Urothelium cell line (cell line): ENCODE measurements around the gene NUMB.
"Not testable (repeated sequence)": the region's sequence is repeated elsewhere in the genome, so short reads cannot be mapped to it uniquely, and the experiment has no call there.

Experiments
- DNase-seq: peaks from one replicate; pipeline ENCODE4 v3.0.0; 2011; ENCODE audit warnings: low spot score, mixed read lengths
- FAIRE-seq: peaks from 2 replicates; lab custom pipeline; 2011; peaks lifted over from hg19 to GRCh38; lab: Jason Lieb, UNC

NUMB gene

DNA sequence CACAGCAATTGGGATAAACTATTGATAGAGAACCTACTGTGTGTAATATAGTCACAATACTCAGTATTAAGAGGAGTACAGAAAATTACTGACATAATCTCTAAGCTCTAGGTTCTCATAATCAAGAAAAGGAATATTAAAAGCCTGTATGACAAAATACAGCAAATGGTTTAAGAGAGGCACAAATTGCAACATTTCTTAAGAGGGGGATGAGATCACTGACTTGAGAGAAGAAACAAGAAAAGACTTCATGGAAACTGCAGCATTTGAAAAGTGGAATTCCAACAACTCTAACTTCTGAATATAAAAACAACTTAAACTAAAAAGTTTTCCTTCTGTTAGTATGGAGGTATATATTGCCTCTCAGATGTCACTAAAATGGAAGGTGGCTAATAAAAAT lies 89.7 kb downstream of the NUMB start:
- FAIRE-seq: no peak
- DNase-seq: no peak

DNA sequence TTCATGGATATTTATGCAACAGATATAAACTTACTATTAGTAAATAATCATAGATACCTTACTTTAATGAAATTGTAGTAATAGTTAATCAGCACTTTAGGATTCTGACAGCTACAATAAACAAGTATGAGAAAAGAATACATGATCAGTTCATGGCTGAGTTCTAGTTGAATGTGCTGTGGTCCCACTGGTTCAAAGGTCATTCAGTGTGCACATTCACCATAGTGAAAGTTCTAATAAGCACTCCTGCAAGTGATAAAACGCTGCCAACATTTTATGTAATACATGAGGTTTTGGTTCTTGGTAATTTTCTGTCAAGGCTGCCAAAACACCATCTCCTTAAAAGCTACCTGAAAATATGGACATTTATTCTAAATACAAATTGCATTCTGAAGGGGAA lies 92.6 kb downstream of the NUMB start:
- FAIRE-seq (peak; percentile 42), DNase-seq (no peak)

DNA sequence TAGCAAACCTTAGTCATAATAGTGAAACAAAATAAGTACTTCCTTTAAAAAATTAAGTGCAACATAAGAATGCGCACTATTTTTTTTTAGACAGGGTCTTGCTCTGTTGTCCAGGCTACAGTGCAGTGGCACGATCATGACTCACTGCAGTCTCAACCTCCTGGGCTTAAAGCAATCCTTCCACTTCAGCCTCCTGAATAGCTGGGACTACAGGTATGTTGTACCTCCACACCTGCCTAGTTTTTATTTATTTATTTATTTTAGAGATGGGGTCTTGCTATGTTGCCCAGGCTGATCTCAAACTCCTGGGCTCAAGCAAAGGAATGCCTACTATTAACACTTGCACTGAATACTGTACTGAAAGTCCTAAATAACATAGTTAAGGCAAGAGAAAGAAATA lies 93.8 kb downstream of the NUMB start:
- FAIRE-seq: no peak
- DNase-seq: no peak

DNA sequence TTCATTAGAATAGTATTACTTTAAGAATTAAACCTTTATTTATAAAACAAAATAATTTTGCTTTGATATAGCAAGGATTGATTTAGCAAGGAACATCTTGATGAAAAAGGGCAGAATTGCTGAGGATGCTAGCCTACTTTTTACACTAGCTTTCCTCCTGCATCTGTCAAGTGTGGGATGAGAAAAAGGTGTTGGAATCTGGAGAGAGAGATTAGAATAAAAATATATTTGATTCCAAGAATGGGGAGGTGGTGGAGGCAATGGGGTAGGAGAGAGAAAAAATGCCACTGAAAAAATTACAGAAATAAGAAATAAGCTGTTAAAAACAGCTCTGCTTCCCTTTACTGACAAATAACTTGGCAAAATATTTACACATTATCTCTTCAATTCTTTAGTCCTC lies 98.9 kb downstream of the NUMB start:
- DNase-seq: no peak
- no peak for FAIRE-seq

DNA sequence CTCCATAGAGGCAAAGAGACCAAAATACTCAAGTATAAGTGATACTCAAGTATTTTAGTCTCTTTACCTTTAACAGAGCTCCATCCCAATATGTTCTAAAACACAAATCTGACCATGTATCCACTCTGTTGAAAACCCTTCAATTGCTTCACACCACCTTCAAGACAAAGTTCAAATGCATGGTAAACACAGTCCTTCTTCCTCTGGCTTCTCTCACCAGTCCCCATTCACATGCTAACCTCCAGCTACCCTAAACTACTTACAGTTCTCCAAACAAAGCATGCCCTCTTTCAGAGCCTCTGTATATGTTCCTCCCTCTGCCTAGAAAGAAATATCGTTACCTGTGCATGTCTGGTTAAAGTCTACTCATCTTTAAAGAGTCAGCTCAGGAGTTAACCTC lies 100.2 kb downstream of the NUMB start:
- FAIRE-seq: no peak
- DNase-seq: no peak

DNA sequence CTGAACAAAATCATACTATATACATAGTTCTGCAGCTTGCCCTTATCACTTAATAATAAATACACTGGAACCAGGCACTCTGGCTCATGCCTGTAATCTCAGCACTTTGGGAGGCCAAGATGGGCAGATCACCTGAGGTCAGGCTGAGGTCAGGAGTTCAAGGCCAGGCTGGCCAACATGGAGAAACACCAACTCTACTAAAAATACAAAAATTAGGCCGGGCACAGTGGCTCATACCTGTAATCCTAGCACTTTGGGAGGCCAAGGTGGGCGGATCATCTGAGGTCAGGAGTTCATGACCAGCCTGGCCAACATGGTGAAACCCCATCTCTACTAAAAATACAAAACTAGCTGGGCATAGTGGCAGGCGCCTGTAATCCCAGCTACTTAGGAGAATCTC lies 109.3 kb downstream of the NUMB start:
- not testable (repeated sequence) for DNase-seq, FAIRE-seq

DNA sequence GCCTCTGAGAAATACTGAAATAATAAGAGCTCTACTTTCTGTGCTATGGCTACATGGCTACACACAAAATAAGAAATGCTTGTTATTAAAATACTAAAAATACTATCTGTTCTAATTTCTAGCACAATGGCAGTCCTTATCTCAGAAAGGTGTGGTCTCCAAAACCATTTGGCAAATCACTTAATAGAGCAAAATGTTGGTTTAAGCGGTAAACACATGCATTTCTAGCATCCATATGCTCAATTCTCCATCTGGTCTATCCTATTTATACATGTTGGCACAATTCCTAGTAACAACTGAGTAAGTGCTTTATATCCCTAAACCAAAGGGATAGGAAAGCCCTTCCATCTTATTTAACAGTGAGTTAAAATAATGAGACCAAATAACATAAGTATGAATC lies 114.0 kb downstream of the NUMB start:
- no peak for FAIRE-seq
- no peak for DNase-seq

DNA sequence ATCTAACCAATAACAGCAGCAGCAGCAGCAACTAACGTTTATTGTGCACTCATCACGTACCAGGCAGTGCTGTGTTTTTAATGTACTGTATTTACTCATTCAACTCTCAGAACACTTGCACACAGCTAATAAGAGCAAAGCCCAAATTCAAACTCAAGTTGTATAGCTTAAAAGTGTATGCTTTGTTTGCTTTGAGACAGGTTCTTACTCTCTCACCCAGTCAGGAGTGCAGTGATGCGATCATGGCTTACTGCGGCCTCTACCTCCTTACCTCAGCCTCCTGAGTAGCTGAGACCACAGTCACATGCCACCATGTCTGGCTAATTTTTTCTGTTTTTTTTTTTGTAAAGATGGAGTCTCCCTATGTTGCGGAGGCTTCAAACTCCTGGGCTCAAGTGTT lies 115.7 kb downstream of the NUMB start:
- DNase-seq (no peak), FAIRE-seq (peak; percentile 27)

DNA sequence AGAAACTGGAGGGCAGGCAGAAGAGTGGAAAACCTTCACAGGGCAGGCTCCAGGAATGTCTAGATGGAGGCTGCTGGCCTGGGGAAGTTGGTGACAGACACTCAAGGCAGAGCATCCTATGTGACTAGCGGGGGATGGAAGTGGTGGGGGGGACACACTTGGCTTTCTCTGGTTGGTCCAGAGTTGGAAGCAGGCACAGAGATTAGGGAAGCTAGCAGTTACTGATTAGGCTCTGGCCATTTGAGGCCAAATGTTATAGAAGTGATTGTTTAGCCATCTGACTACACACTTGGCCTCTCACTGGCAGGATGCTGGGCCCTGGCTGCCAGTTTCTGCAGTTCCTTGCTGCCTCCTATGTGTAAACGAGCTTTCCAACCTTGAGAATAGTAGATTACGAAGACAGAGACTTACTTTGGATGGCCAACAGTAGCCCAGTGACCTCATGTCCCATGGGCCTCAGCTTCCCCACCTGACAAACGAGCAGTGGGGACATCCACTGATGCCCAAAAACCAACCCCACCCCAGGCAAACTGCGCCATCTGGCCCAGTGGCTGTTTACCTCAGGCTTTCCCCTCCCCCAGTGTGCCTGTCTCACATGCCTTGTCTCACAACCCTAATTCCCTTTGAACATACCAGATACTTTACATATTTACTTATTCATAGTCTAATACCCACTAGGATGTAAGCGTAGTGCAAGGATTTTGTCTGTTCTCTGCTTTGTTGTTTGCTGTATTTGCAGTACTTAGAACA lies 118.3 kb downstream of the NUMB start:
- DNase-seq (no peak), FAIRE-seq (peak; percentile 80)

DNA sequence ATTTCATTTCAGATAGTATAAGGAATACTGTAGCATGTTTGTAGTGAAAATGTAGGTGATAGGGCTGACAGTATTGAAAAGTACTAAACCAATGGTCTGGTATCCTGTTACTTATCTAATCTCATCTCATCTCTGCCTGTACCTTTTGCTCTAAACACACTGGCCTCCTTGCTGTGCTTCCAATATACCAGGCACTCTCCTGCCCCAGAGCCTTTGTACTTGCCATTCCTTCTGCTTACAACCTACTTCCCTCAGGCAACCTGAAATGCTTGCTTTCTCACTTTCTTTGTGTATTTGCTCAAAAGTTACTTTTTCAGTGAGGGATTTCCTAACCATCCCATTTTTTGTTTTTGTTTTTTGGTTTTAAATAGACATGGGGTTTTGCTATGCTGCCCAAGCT lies 119.1 kb downstream of the NUMB start:
- FAIRE-seq (peak; percentile 67), DNase-seq (no peak)

DNA sequence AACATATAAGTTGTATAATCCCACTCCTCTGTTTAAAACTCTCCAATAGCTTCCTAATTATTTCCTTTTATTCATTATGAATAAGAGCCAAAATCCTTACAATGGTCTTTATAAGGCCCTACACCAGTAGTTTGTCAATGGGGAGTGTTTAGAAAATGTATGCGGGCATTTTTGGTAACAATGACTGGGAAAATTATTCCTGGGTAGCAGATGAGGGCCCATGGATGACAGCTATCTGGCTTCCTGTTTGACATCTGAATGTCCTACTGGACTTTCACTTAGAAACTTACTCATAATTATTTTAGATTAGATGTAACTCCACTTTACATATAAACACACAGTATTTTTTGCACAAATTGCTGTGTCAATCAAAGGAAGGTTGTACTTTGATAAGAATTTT lies 119.8 kb downstream of the NUMB start:
- DNase-seq (no peak), FAIRE-seq (no peak)

DNA sequence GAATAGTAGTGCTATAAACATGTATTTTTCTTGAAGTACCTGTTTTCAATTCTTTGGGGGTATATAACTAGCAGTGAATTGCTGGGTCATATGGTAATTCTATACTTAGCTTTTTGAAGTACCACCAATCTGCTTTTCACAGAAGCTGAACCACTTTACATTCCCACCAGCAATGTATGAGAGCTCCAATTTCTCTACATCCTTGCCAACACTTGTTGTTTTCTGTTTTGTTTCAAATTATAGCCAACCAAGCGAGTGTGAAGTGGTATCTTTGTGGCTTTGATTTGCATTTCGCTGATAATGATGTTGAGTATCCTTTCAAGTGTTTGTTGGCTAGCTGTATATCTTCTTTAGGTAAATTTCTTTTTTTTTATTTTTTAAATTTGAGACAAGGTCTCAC lies 125.3 kb downstream of the NUMB start:
- no peak for DNase-seq
- FAIRE-seq: peak; percentile 48

DNA sequence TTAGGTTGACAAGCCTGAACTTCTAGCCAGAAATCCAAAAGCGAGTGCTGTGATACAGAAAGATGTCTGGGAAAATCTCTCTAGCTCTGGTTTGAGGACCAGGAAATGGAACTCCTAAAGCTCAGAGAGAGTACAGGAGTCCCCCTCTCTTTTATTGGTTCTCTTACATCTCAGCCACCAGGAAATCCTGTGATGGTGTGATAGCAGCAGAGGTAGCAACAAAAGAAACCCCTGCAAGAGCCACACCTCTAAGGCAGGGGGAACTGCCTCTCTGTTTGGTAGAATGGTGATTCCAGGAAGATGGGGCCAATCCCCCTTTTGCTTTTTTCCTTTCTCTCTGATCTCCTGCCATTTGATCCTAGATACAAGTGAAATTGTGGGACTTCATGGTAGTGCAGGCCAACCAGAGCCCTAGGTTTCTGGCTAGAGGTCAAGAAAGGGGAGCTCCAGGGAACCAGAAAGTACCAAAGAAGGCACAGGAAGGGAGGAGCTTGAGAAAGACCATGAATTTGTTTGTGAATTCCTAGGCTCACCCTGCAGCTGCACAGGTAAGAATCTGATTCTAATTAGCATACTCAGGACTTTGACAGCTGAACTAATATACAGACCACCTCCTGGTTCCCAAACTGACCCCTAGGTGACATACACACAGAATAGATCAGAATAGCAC lies 132.6 kb downstream of the NUMB start:
- no peak for DNase-seq

DNA sequence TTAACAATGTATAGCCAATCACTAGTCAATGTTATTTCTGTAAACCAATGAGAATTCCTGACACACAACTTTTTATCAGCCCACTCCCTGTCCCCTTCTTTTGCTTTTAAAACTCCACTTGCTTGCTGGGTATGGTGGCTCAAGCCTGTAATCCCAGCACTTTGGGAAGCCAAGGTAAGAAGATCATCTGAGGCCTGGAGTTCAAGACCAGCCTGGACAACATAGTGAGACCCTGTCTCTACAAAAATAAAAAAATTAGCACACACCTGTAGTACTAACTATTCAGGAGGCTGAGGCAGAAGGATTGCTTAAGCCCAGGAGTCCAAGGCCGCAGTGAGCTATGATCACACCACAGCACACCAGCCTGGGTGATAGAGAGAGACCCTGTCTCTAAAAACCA lies 133.3 kb downstream of the NUMB start:
- DNase-seq: no peak
- FAIRE-seq: peak; percentile 70

More for the DNA sequence above, 132.6 kb downstream of the NUMB start:
- FAIRE-seq: no peak

DNA sequence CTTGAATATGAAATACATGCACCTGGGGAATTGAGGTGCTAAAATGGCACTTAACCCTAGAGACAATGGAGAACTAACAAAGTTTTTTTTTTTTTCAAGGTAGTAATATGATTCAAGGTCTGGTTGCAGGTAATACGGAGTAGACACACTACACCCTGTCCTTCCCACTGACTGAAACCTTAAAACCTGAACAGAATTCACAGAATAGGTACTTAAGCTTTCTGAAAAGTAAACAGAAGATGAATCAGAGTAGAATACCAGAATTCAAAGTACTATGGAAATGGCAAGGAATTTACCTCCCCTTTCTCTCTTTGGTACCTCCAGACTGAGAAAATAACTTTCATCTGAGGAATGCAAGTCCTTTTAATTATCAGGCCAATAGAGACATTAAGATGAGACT lies 133.8 kb downstream of the NUMB start:
- DNase-seq (no peak), FAIRE-seq (peak; percentile 37)

DNA sequence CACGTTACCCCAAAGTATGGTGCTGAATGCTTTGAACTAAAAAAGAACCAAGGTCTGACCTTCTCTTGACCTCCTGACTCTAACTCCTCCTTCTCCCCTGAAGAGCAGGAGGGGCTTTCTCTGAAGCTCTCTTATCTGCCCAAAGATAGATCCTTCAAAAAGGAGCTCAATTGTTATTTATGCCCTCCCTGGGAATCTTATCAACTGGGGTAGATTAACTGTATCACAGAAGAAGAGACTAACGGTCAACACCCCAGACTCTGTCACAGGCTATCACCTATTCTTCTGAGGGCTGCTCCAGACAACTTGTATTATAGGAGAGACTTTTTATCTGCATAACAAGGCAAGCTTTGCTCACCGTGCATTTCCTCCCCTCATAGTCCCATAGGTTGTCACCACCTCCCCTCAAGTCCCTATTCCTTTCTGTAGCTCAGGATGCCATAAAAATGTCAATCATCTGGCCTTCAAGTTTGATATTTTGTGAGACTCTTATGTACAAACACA lies 134.4 kb downstream of the NUMB start:
- DNase-seq (no peak), FAIRE-seq (peak; percentile 87)

DNA sequence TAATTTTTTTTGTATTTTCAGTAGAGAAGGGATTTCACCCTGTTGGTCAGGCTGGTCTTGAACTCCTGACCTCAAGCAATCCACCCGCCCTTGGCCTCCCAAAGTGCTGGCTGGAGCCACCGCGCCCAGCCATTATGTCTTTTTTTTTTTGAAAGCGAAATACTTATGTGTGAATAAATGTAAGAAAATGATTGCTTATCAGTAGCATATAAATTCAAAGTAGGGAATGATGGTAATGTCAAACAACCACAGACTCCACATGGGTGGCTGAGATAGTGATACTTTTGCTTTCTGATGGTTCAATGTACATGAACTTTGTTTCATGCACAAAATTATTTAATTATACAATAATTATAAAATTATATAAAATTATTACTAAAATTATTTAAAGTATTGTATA lies 145.2 kb downstream of the NUMB start:
- DNase-seq (no peak), FAIRE-seq (no peak)

DNA sequence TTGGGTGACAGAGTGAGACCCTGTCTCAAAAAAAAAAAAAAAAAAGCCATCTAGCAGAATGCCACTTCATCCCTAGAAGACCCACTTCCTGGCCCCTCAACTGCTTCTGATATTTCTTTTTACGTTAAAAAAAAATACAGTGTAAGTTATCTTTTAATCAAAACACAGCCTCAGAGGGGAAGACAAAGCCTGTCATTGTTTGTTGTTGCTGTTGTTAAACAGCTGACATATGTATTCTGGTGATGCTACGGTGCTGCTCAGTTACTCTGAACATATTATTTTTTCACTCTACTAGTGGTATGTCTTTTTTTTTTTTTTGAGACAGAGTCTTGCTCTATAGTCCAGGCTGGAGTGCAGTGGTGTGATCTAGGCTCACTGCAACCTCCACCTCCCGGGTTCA lies 145.7 kb downstream of the NUMB start:
- DNase-seq (no peak), FAIRE-seq (no peak)

DNA sequence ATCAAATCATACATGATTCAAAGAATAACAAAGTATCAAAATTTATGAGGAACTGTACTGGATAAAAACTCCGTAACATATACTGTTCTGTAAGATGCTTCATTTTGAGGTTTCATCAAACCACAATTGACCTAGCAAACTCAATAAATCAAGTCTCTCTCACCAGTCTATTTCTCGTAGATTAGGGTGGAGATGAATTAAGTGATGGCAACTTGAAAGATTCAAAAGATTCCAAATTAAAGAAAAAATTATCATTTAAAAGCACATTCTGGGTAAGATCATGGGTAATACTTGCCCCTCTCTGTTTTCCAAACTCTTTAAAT lies 146.7 kb downstream of the NUMB start:
- no peak for FAIRE-seq

DNA sequence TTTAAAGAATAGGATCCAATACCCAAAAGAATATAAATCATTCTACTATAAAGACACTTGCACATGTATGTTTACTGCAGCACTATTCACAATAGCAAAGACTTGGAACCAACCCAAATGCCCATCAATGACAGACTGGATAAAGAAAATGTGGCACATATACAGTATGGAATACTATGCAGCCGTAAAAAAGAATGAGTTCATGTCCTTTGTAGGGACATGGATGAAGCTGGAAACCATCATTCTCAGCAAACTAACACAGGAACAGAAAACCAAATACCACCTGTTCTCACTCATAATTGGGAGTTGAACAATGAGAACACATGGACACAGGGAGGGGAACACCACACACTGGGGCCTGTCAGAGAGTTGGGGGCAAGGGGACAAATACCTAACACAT lies 149.1 kb downstream of the NUMB start:
- FAIRE-seq, DNase-seq: not testable (repeated sequence)

More for the DNA sequence above, 146.7 kb downstream of the NUMB start:
- DNase-seq: peak; percentile 25

DNA sequence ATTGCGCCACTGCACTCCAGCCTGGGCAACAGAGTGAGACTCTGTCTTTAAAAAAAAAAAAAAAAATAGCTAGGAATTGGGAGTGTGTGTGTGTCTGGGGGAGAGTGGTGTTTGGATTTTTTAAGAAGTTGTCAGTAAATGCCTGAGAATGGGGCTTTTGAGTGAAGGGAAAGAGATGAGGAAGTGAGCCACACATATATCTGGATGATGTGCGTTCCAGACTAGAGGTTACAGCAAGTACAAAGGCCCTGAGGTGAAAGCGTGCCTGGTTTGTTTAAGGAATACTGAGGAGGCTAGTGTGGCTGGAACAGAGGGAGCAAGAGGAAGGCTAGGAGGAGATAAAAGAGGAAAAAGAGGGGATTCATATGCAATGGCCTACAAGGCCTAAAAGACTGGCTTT lies 151.1 kb downstream of the NUMB start:
- DNase-seq (no peak), FAIRE-seq (no peak)

DNA sequence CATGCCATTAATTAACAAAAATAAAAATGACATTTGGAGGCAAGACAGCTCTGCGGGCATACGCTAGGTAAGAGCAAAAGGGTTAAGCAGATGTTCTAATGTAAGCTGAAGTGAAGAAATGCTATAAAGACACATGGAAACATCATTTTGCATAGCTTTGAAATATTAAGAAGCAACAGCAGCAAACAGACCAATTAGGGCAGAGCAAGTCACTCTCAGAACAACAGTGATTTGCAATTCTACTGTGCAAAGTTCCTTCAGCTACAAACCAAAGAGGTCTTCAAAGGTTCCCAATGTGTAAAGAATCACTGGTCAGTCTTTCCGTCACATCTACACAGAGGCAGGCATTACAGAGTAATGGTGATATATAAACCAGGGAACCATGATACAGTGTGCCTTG lies 152.8 kb downstream of the NUMB start:
- FAIRE-seq (no peak), DNase-seq (no peak)
